Mucosa of rectum (tissue), 2 donors: ENCODE data around the gene METTL14.

Experiments
- H3K27ac ChIP-seq, 2 donors: one replicate each; pipeline ENCODE4 v1.7.0; 2013; ENCODE audit warnings: inconsistent platforms in 2 of 2, low read depth in 2 of 2, low read length in 2 of 2
- H3K27me3 ChIP-seq, 2 donors: one replicate each; pipeline ENCODE4 v1.7.0; 2013; ENCODE audit warnings: low read length in 2 of 2; ENCODE audit not compliant: control insufficient read depth in 2 of 2, insufficient read depth in 2 of 2
- H3K36me3 ChIP-seq, 2 donors: one replicate each; pipeline ENCODE4 v1.7.0; 2013; ENCODE audit warnings: low read length in 2 of 2; ENCODE audit not compliant: control insufficient read depth in 2 of 2, insufficient read depth in 2 of 2
- H3K4me1 ChIP-seq, 2 donors: one replicate each; pipeline ENCODE4 v1.7.0; 2013; ENCODE audit warnings: low read length in 2 of 2, mild to moderate bottlenecking in 1 of 2; ENCODE audit not compliant: control insufficient read depth in 2 of 2, insufficient read depth in 2 of 2
- H3K4me3 ChIP-seq, 2 donors: one replicate each; pipeline ENCODE4 v1.7.0; 2013; ENCODE audit warnings: low read length in 2 of 2
- H3K9ac ChIP-seq, 2 donors: one replicate each; pipeline ENCODE4 v1.7.0; 2013; ENCODE audit warnings: low read length in 2 of 2, low read depth in 1 of 2, mild to moderate bottlenecking in 1 of 2
- H3K9me3 ChIP-seq, 2 donors: one replicate each; pipeline ENCODE4 v1.7.0; 2013; ENCODE audit warnings: low read length in 2 of 2; ENCODE audit not compliant: control insufficient read depth in 2 of 2
- donor health status: healthy.
- donor health status: Normal muscosa, but diverticular disease.

Gene METTL14

DNA sequence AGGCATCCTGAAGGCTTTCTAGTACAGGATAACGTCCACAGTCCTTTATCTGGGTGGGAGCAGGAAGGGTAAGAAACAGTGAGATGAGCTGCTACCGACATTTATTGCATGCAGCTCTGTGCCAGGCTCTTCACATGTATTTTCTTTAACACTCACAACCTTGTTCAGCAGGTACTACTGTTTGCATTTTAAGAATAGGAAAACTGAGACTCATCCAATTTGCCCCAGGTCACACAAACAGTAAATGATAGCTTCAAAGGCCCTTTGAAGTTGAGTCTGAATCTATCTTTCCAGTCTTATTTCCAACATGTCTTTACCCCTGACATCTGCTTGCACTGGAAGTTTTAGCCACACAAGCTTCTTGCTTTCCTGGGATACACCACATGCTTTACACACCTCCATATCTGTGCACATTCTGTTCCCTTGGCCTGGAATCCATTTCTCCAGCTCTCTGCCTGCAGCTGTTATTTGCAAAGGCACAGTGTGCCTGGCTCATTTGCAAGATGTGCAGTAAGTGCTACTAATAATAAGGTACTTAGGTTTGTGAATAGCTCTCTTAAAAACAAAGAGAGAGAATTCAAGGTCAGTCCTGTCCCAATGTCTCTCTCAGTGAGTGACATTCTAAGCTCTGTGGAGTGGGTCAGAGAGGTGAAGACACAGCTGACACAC, 61.2 kb downstream of the METTL14 start:
- no peak overlapping the region for H3K4me3 ChIP-seq
- no peak overlapping the region for H3K9ac ChIP-seq
- H3K27ac ChIP-seq: no peak overlapping the region
- H3K36me3 ChIP-seq: peaks cover 25 to 30% of the 10 kb centered on the region in 2 donors
- H3K4me1 ChIP-seq: no peaks in the 10 kb centered on the region
- no peaks in the 10 kb centered on the region for H3K9me3 ChIP-seq
- no peaks in the 10 kb centered on the region for H3K27me3 ChIP-seq

DNA sequence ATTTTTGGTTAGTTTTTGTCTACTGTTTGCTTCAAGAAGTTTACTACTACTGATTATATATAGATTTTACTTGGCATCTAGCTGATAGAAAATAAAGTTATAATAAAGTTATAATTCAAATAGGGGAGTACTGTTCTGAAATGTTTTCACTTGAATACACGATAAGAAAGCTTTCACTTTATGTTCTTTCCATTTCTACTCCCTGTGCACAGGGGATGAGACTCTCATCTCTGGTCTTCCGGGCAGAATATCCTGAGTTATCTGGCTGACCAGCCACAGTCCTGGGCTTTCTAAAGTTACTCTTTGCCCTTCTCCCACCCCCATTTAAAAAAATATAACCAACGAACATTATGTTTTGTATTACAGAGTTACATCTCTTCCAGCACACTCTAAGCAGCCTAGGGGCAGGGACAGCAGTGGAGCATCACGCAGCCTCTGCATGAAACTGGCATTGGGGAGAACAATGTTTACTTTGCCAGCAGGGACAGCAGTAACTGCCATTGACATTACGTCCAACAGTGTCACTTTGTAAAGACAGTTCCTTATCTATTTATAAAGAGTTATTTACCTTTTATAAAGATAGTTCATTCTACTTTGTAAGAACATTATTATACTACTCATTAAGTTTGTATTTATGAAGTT, 64.3 kb downstream of the METTL14 start:
- H3K4me1 ChIP-seq: no peaks in the 10 kb centered on the region
- H3K9ac ChIP-seq: no peak overlapping the region
- H3K9me3 ChIP-seq: no peaks in the 10 kb centered on the region
- peaks cover 24% of the 10 kb centered on the region in 2 donors for H3K36me3 ChIP-seq
- H3K27me3 ChIP-seq: no peaks in the 10 kb centered on the region
- no peak overlapping the region for H3K4me3 ChIP-seq
- peak overlapping the region in 1 of 2 donors; percentile 3 for H3K27ac ChIP-seq

DNA sequence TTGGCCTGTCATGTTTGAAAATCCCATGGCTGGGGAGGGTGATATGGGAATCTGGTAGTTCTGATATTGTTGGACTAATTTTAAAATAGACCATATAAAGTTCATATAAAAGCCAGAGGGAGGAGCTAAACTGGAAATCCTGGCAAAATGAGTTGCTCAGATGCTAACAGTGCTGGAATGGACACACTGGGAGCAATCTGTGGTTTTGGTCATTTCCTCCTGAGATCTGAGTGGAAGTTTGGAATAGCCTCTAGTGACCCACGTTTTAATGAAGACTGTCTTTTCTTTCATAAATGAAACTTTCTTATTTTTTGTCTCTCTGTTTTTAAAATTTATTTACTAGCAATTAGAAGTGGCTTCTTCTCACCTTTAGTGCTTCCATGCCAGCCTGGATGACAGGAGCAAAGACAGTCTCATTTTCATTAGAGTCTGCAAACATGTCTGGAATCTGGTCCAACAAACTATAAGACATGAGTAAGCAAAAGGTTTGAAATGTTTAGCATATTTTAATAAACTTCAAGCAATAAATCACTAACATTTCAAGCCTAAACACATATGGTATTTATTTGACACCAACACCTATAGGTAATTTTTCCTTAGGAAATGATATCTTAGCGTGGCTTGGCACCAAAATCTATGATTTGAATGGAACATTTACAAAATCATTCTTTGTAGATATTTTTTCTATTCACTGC, 66.6 kb downstream of the METTL14 start:
- H3K9ac ChIP-seq: no peak overlapping the region
- no peaks in the 10 kb centered on the region for H3K27me3 ChIP-seq
- H3K9me3 ChIP-seq: no peaks in the 10 kb centered on the region
- peaks cover 24% of the 10 kb centered on the region in 2 donors for H3K36me3 ChIP-seq
- no peaks in the 10 kb centered on the region for H3K4me1 ChIP-seq
- H3K27ac ChIP-seq: no peak overlapping the region
- H3K4me3 ChIP-seq: no peak overlapping the region

DNA sequence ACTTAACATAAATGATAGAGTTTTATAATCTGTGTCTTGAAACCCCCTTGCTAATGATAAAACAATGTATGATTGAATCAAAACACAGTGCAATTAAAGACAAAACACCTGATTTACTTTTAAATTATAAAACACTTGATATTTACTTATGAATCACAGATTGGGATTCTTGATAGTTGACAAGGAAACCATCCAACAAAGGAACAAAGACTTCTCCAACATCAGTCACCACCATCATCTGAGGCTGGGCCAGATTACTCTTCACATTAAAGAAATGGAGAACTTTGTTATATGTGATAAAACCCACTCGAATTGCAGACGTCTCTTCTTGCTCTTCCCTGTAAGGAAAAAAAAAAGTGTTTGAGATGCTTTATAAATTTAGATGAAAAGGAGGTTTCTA, 67.4 kb downstream of the METTL14 start:
- no peak overlapping the region for H3K4me3 ChIP-seq
- H3K9me3 ChIP-seq: no peaks in the 10 kb centered on the region
- no peaks in the 10 kb centered on the region for H3K27me3 ChIP-seq
- no peaks in the 10 kb centered on the region for H3K4me1 ChIP-seq
- H3K27ac ChIP-seq: no peak overlapping the region
- H3K9ac ChIP-seq: no peak overlapping the region
- peaks cover 24% of the 10 kb centered on the region in 2 donors for H3K36me3 ChIP-seq

DNA sequence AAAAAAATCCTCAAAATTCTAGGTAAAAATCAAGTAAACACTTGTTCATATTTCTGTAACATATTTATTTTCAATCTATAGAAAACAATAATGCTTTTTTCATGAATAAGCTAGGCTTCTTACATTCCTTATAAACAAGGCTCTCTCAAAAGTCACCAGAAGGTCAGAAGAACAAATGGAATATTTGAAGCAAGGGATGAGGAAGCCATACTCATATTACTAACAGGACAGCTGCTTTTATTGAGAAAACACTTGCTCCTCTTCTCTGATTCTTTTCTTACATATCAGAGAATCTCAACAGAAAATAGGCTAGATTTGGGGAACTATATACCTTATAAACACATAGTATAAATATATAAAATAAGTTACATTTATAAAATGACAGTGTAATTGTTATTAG, 67.9 kb downstream of the METTL14 start:
- H3K4me3 ChIP-seq: no peak overlapping the region
- H3K27ac ChIP-seq: no peak overlapping the region
- no peaks in the 10 kb centered on the region for H3K9me3 ChIP-seq
- no peak overlapping the region for H3K9ac ChIP-seq
- H3K36me3 ChIP-seq: peaks cover 24 to 26% of the 10 kb centered on the region in 2 donors
- H3K27me3 ChIP-seq: no peaks in the 10 kb centered on the region
- no peaks in the 10 kb centered on the region for H3K4me1 ChIP-seq

DNA sequence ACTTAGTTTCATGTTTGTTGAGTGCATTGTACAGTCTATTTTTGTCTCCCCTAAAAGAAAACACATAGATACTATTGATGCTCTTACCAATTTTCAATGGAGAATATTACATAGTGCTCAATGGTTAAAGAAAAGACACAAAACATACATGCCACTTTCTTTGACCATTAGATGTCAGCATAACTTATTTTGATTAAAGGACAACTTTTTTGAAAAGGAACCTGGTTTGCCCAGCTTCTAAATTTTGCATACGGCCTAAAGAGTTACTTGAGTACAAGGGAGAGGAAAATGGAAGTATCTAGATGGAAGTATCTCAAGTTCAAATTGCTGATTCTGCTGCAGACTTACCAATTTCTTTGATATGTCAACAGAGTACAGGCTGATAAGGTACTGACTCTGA, 68.5 kb downstream of the METTL14 start:
- H3K27me3 ChIP-seq: no peaks in the 10 kb centered on the region
- peaks cover 24 to 26% of the 10 kb centered on the region in 2 donors for H3K36me3 ChIP-seq
- H3K27ac ChIP-seq: no peak overlapping the region
- no peaks in the 10 kb centered on the region for H3K9me3 ChIP-seq
- H3K4me3 ChIP-seq: no peak overlapping the region
- H3K9ac ChIP-seq: no peak overlapping the region
- H3K4me1 ChIP-seq: no peaks in the 10 kb centered on the region

DNA sequence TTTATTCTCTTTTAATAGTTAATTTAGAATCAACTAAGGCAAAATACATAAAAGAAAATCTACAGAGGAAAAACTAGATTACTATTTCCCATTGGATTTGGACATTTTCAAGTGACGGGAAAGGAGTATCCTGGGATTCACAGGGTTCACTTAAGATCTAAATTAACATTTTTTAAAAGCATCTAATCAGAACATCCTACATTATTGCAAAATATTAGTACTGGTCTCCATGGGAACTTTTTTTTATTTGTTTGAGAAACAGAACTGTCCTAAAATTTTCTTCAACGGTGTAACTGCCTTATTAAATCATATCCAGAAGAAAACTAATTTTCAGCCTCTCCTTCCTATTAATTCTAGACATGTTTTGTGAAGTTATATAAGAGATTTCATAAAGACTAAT, 69.7 kb downstream of the METTL14 start:
- Histone ChIP-seq H3K27ac (peak overlapping the region in 1 of 2 donors; percentile 26), H3K27me3 (no peaks in the 10 kb centered on the region), H3K36me3 (peaks cover 21 to 26% of the 10 kb centered on the region in 2 donors), H3K4me3 (no peak overlapping the region), H3K9ac (no peak overlapping the region), H3K9me3 (no peaks in the 10 kb centered on the region), H3K4me1 (no peaks in the 10 kb centered on the region)

DNA sequence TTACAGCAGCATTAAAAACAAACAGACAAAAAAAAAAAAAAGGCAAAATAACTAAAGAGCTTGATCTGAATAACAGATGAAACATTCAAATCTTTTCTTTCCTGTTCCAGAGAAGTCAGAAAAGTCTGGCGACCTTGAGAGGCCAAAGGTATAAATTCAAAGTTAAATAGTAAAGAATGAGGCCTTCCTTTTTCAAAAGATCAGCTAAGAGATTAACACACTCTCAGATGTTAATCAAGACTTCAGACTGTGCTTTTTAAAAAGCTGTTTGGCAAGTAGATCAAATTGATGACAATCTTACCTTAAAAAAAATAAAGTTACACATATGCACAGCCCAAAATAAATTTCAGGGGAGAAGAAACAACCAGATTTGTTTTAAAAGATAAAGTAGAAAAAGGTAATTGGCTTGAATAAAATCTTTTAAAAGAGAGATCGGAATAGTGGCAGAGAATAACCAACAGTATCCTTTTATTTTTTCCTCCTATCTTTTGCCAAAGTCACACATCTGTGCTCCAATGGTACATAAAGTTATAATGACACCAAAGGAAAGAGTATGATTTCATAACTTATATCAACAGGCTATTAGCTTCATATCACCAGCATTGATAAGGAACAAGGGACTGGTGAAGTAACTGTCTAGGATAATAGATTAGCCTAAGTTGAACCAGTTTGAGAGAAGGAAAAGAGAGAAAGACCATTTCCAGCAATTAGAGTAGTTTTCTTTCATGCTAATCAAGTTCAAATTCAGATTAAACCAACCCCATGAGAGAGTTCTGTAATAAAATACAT, 70.4 kb downstream of the METTL14 start:
- Histone ChIP-seq H3K9ac (no peak overlapping the region), H3K27me3 (no peaks in the 10 kb centered on the region), H3K9me3 (no peaks in the 10 kb centered on the region), H3K4me3 (no peak overlapping the region), H3K36me3 (peaks cover 14 to 21% of the 10 kb centered on the region in 2 donors), H3K4me1 (no peaks in the 10 kb centered on the region), H3K27ac (peak overlapping the region in 1 of 2 donors; percentile 25)

DNA sequence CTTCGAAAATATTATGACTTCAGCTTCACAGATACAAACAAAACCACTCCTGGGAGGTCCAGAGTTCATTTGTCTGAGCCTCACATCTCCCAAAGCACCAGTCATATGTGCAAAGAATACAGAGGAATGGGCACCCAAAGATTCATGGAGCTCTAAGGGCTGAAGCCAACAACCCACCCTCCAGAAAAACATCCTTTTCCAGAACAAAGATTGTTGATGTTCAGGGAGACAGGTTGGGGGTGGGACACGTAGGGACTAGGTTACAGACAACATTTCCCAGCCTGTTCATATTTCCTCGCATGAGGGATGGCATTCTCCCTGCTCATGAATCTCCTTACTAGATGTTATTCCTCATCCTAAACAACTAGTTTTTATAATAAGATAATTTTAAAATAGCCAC, 71.2 kb downstream of the METTL14 start:
- Histone ChIP-seq H3K4me1 (no peaks in the 10 kb centered on the region), H3K4me3 (no peak overlapping the region), H3K36me3 (peaks cover 9 to 18% of the 10 kb centered on the region in 2 donors), H3K27ac (peak overlapping the region in 1 of 2 donors; percentile 29), H3K27me3 (no peaks in the 10 kb centered on the region), H3K9me3 (no peaks in the 10 kb centered on the region), H3K9ac (no peak overlapping the region)

DNA sequence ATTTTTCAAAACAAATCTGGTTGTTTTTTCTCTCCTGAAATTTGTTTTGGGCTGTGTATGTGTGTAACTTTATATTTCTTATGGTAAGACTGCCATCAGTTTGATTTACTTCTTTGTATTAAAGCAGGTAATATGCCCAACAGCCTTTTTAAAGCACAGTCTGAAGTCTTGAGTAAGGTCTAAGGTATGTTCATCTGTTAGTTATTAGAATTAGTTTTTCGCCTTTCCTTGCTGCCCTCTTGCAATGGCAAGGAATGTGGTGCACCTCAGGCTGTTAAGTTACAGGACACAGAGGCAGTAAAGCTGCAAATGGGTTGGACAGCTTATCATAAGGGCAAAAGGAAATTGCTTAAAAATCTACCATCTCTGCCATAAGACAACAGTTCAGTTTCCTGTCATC, 71.8 kb downstream of the METTL14 start:
- H3K27me3 ChIP-seq: no peaks in the 10 kb centered on the region
- H3K4me3 ChIP-seq: no peak overlapping the region
- no peaks in the 10 kb centered on the region for H3K9me3 ChIP-seq
- no peak overlapping the region for H3K27ac ChIP-seq
- no peaks in the 10 kb centered on the region for H3K4me1 ChIP-seq
- no peak overlapping the region for H3K9ac ChIP-seq
- peaks cover 4 to 15% of the 10 kb centered on the region in 2 donors for H3K36me3 ChIP-seq
